Activated CD4-positive, alpha-beta T cell treated with anti-CD3 and anti-CD28 coated beads, Interleukin-2, amount 10 ng/mL, durations not matched to agents 24 days and 14 days (primary cell): ENCODE measurements around the gene TXK. TPM values are rescaled to one million over a fixed set of nuclear protein-coding genes. Genes with fewer than 3 reads are reported as not detected.
"Not testable (repeated sequence)": the region's sequence is repeated elsewhere in the genome, so short reads cannot be mapped to it uniquely, and the experiment has no call there.

ENCODE experiments used
- DNase-seq: peaks from one replicate; pipeline ENCODE4 v3.0.0; 2022
- H3K27ac Mint-ChIP-seq: one replicate; pipeline ENCODE4 v1.8.0; 2022; ENCODE audit warnings: mild to moderate bottlenecking, mixed read lengths
- H3K27me3 Mint-ChIP-seq: one replicate; pipeline ENCODE4 v1.8.0; 2022; ENCODE audit warnings: mixed read lengths
- H3K36me3 Mint-ChIP-seq: one replicate; pipeline ENCODE4 v1.8.0; 2022; ENCODE audit warnings: low read depth, mild to moderate bottlenecking, mixed read lengths
- H3K4me1 Mint-ChIP-seq: one replicate; pipeline ENCODE4 v1.8.0; 2021; ENCODE audit warnings: mixed read lengths
- H3K4me3 Mint-ChIP-seq: one replicate; pipeline ENCODE4 v1.8.0; 2022; ENCODE audit warnings: mild to moderate bottlenecking, moderate library complexity, mixed read lengths
- H3K9me3 Mint-ChIP-seq: one replicate; pipeline ENCODE4 v1.8.0; 2021; ENCODE audit warnings: mixed read lengths
- intact Hi-C: fragments of 100-400 bp; cut with micrococcal nuclease; formaldehyde crosslinking; loops from one replicate; pipeline ENCODE4 v1.15.1; 2023
- total RNA-seq: library from RNA; stranded (reverse); gene quantifications from 2 replicates; pipeline ENCODE4 v1.2.3, GENCODE V29; 2022

The TXK gene
- total RNA-seq: 7.6 and 8.0 TPM in 2 replicates

DNA sequence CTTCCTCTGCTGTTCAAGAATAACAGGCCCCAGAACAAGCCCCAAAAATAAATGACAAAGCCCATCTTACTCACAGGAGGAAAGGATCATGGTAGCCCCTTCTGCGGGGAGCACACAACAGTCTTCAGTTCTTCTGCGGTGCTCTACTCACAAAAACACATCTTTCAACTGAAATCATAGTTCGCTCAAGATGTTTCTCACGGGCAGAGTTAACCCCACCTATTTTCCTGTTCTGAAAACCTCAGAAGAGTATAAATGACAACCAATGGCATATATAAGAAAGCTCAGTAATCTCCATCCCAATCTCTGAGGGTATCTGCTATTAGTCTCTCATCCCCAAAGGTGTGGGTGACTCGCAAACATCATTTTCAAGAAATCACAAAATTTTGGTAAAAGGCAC, at the start of gene TXK:
Gene TXK, minus strand, starts transcription at position 170 of the 400 bp plus-strand sequence. Its CDS starts 80 bp downstream, at position 90.
- H3K27me3 Mint-ChIP-seq: no peaks in the 10 kb centered on the region
- intact Hi-C loops: loop anchor here (5.0 to 10.0 kb wide), 2 partner anchors 411 to 698 kb away; partner anchors contain the start of gene OCIAD1
- H3K9me3 Mint-ChIP-seq: no peaks in the 10 kb centered on the region

DNA sequence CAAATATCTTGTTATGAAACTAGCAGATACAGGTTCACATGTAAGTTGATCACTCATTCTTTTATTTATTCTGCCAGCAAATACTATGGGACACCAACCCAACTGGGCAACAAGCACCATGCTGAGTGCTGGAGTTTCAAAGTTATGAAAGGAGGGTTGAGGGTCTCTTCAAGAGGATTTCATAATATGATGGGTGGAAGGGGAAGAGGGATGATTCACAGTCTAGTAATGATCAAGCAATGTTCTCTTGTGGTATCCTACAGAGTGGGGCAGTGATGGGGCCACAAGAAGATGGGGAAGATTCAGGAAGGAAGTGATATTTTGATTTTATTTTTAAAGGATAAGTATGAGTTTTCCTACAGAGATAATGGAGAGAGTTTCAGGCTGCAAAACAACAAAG, 46.2 kb upstream of the TXK start:
- H3K27ac Mint-ChIP-seq: no peak overlapping the region
- H3K27me3 Mint-ChIP-seq: no peaks in the 10 kb centered on the region
- no peaks in the 10 kb centered on the region for H3K9me3 Mint-ChIP-seq
- intact Hi-C loops: no loop called here
- peaks cover 12% of the 10 kb centered on the region for H3K4me1 Mint-ChIP-seq
- no peaks in the 10 kb centered on the region for H3K36me3 Mint-ChIP-seq
- no peak overlapping the region for H3K4me3 Mint-ChIP-seq
- DNase-seq: no peak

More for the DNA sequence above, at the start of gene TXK:
- Mint-ChIP-seq H3K4me3 (peak within 1 kb of the TSS; percentile 78), H3K4me1 (peaks cover 79% of the 10 kb centered on the region), H3K27ac (peak within 1 kb of the TSS; percentile 93), H3K36me3 (peaks cover 9% of the 10 kb centered on the region)
- peak; percentile 80 for DNase-seq

DNA sequence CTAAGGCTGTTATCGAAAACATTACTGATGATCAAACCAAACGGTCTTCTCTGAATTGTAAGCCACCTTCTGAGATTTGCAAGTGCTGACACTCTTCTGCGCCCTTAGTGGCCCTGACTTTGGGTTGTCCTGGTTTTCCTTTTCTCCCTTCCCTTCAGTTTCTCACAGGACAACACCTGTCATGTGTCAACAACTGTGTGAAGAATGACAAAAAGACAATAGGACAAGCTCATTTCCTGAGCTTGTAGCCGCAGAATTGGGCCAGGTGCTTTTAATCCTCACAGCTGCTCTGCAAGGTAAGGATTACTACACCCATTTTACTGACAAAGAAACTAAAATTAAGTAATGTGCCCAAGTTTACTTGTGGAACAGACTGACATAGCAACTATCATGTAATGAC, 44.9 kb upstream of the TXK start:
- Mint-ChIP-seq H3K9me3 (no peaks in the 10 kb centered on the region), H3K4me3 (no peak overlapping the region), H3K4me1 (peaks cover 13% of the 10 kb centered on the region), H3K27me3 (no peaks in the 10 kb centered on the region), H3K36me3 (no peaks in the 10 kb centered on the region), H3K27ac (no peak overlapping the region)
- DNase-seq: no peak
- intact Hi-C loops: no loop called here

DNA sequence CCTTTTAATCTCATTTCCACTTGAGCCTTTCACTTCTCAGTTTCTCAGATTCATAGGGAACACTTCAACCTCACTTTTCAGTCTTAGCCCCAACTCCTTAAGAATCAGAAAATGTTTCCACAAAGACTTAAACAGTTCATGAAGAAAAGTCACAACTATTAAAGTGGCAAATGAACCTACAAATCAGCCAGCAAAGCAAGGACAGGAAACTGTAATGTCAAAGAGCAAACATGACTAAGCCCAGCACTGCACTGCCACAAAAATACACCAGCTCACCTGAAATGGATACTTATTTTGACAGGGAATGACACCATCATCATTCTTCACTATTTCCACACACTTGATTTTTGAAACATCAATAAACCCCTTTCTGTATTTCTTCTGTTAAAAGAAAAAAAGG, 41.8 kb upstream of the TXK start:
- Mint-ChIP-seq H3K4me1 (peaks cover 19% of the 10 kb centered on the region), H3K36me3 (no peaks in the 10 kb centered on the region), H3K4me3 (no peak overlapping the region), H3K9me3 (no peaks in the 10 kb centered on the region), H3K27me3 (no peaks in the 10 kb centered on the region), H3K27ac (no peak overlapping the region)
- intact Hi-C loops: no loop called here
- DNase-seq: no peak

DNA sequence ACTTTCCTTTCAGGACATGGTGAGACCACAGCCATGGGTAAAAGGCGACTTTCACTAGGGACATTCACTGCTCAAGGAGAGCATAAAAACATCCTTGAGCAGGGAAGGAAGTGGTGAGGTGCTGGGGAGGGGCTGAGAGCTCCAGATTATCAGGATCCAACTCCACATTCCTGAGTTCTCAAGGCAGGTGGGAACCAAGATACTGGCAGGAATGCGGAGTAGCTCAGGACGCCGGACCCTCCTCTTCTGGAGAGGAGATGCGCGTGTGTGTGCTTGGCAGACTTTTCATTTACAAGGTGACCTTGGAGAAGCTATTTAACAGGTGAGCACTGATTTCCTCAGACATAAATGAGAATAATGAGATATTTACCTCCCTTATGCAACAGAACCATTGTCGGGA, 41.3 kb upstream of the TXK start:
- Mint-ChIP-seq H3K27ac (no peak overlapping the region), H3K9me3 (no peaks in the 10 kb centered on the region), H3K27me3 (no peaks in the 10 kb centered on the region), H3K36me3 (no peaks in the 10 kb centered on the region), H3K4me3 (no peak overlapping the region), H3K4me1 (peaks cover 18% of the 10 kb centered on the region)
- intact Hi-C loops: no loop called here
- DNase-seq: no peak

DNA sequence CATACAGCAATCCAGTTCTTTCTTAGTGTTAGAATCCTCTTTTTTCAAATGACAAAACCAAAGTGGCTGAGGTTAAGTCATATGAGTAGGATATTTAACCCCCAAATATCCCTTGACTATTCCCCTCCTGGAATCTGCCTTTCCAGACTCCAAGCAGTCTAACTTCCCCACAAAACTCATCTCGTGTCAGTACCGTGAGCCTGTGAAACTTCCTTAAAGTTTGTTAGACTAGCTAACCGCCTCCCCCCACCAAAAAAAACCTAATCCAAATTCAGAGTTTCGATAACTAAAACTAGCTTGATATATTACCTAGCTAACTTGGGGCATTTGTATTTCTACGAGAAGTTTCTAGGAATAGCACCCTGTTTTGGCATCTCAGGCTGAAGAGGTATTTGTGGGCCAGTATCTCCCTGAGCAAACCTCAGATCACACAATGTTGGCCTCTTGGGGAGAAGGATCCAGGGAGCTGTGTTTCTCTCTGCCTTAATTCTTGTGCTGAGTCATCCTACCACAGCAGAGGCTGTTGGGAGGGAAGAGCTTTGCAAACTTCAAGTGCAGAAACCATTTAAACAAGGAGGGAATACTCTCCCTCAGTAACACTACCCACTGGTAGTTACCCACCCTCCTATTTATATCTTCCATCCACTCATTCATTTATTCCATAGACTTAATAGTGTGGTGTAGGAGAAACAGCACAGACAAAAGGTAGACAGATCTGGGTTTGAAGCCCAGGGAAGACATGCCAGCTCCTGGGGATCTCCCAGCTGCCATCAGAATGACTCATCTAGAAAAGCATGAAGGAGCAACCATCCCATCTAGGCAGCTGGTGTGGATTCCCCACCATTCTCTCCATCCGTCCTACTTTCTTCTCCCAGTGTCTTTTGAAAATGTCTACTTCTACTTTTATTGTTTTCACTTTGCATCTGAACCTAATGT, 39.3 kb upstream of the TXK start:
- Mint-ChIP-seq H3K36me3 (no peaks in the 10 kb centered on the region), H3K9me3 (no peaks in the 10 kb centered on the region), H3K4me1 (peaks cover 11% of the 10 kb centered on the region), H3K4me3 (no peak overlapping the region), H3K27me3 (no peaks in the 10 kb centered on the region), H3K27ac (no peak overlapping the region)
- intact Hi-C loops: no loop called here
- no peak for DNase-seq

DNA sequence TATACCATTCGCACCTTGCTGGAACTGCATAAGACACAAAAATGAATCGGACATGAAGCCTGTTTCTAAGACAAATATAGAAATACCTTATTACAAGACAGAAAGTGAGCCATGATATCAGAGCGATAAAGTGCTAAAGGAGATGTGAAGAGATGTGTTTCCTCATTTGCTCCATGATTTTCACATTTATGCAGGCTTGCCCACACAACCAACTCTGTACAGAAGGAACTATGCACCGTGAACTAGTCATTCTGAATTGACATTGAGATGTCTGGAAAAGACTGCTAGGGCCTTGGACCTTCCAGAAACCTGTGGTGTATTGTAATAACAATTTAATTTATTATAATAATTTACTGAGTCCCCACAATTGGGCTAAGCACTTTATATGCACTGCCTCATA, 38.6 kb upstream of the TXK start:
- H3K27me3 Mint-ChIP-seq: no peaks in the 10 kb centered on the region
- peaks cover 5% of the 10 kb centered on the region for H3K36me3 Mint-ChIP-seq
- H3K27ac Mint-ChIP-seq: no peak overlapping the region
- DNase-seq: no peak
- intact Hi-C loops: no loop called here
- no peak overlapping the region for H3K4me3 Mint-ChIP-seq
- peaks cover 18% of the 10 kb centered on the region for H3K4me1 Mint-ChIP-seq
- H3K9me3 Mint-ChIP-seq: peaks cover 2% of the 10 kb centered on the region

DNA sequence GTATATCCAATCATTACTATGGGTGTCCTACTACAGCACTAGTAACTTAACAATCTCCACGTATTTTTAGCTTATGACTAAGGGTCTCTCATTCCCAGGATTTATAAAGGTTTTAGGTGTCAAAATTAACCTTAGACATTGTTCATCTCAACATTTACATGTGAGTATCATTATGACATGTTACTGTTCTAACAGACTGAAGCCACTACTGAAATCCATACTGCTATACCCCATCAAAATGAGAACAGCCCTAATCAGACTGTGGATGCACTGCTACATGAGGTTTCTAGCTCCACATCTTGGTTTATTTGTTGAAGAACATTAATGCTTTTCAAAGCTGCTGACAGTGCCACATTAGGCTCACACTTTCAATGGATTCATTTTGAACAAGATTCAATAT, 35.6 kb upstream of the TXK start:
- H3K36me3 Mint-ChIP-seq: peaks cover 8% of the 10 kb centered on the region
- intact Hi-C loops: loop anchor here (5.0 kb wide), 1 partner anchor 42 kb away; no protein-coding TSS in a partner anchor
- H3K4me3 Mint-ChIP-seq: no peak overlapping the region
- H3K27ac Mint-ChIP-seq: no peak overlapping the region
- H3K27me3 Mint-ChIP-seq: no peaks in the 10 kb centered on the region
- peaks cover 15% of the 10 kb centered on the region for H3K4me1 Mint-ChIP-seq
- DNase-seq: no peak
- peaks cover 4% of the 10 kb centered on the region for H3K9me3 Mint-ChIP-seq

DNA sequence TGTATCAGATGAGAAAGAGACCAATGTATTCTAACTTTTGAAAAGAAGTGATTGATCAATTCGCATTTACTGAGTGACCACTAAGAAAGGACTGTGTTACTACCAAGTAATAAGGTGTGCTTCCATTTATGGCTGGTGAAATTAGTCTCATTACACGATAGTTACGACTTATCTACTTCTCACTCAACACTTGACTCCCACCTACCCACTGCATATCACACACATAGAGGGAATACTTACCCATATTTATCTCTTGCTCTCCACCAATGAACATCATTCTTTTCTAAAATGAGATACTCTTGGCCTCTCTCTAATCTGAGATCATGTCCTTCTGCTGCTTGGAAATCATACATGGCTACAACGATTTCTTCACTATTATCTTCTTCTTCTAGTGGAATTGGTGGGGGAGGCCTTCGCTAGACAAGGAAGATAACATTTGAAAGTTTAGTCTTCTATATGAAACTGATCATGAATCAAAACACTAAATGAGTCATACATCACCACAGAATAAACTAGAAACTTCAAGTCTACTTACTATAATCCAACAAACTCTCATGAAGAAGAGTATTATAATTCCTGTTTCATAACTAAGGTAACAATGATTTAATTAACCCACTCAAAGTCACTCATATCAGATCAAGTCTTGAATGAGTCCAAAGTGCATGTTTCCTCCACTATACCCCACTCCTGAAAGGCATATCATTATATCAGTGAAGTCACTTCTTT, 33.7 kb upstream of the TXK start:
- Mint-ChIP-seq H3K9me3 (peaks cover 4% of the 10 kb centered on the region), H3K27ac (peak overlapping the region; percentile 8), H3K36me3 (peaks cover 8% of the 10 kb centered on the region), H3K27me3 (no peaks in the 10 kb centered on the region), H3K4me1 (peaks cover 9% of the 10 kb centered on the region), H3K4me3 (no peak overlapping the region)
- DNase-seq: no peak
- intact Hi-C loops: loop anchor here (5.0 kb wide), 1 partner anchor 40 kb away; no protein-coding TSS in a partner anchor

DNA sequence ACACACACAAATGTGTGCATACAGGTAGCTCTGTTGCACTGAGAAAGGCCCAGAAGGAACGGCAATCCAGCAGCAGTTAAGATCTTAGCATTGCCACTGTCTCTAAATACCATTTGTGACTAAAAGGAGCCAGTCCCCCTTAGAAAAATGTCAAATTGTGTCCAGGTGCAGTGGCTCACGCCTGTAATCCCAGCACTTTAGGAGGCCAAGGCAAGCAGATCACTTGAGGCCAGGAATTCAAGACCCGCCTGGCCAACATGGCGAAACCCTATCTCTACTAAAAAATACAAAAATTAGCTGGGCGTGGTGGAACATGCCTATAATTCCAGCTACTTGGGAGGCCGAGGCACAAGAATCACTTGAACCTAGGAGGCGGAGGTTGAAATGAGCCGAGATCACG, 30.5 kb upstream of the TXK start:
- intact Hi-C loops, H3K27me3 Mint-ChIP-seq, DNase-seq, H3K27ac Mint-ChIP-seq, H3K9me3 Mint-ChIP-seq, H3K36me3 Mint-ChIP-seq, H3K4me3 Mint-ChIP-seq: not testable (repeated sequence)
- H3K4me1 Mint-ChIP-seq: peaks cover 19% of the 10 kb centered on the region

DNA sequence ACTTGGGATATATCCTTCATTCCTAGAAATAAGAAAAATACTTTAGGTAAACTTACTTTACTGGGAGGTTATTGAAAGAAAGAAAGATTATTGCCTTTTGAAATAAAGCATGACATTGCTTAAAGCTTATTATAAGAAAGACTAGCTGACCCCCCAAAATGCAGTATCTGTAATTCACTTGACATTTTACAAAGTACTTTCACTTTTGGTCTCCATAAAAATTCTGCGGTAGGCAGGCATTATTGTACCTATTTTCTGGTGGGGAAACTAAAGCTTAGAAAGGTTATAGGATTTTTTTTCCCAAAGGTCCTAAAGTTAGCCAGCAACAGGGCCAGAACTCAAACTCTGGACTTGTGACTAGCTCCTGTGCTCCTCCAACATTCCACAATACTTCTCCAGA, 29.7 kb upstream of the TXK start:
- Mint-ChIP-seq H3K36me3 (peaks cover 11% of the 10 kb centered on the region), H3K9me3 (peaks cover 9% of the 10 kb centered on the region), H3K4me1 (peaks cover 19% of the 10 kb centered on the region), H3K27me3 (no peaks in the 10 kb centered on the region), H3K4me3 (no peak overlapping the region), H3K27ac (no peak overlapping the region)
- no peak for DNase-seq
- intact Hi-C loops: loop anchor here (2.0 kb wide), 1 partner anchor 25 kb away; no protein-coding TSS in a partner anchor

DNA sequence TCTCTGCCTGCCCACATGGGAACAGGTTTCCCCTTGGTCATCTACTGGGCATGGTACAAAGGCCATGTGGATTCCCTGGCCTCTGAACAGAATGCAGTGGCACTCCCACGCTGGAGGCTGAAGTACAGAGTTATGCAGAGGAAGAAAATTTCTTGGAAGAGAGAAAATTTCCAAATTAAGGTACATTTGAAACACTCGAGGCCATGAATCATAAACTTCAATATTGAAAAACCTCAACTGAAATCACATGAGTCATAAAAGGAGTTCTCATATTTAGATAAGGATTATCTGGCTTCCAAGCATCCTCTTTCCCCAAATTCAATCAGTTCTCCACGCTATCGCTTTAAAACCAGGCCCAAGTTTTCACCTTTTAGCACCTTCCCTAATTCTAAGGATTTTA, 28.1 kb upstream of the TXK start:
- H3K4me1 Mint-ChIP-seq: peaks cover 11% of the 10 kb centered on the region

DNA sequence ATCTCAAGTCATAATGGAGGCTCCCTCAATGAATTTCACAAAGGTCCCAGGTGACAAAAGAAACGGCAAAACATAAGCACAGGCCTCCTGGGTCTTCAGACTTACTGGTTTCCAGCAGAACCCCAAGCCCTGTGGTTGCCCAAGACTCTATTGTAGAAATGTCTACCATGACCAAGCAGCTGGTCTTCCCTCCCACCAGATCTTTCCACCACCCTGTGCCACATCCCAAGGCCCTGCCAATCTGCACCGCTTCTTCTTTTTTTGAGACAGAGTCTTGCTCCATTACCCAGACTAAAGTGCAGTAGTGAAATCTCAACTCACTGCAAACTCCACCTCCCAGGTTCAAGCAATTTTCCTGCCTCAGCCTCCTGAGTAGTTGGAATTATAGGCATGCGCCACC, 23.2 kb upstream of the TXK start:
- DNase-seq: no peak
- intact Hi-C loops: no loop called here
- no peak overlapping the region for H3K4me3 Mint-ChIP-seq
- H3K36me3 Mint-ChIP-seq: peaks cover 17% of the 10 kb centered on the region
- no peak overlapping the region for H3K27ac Mint-ChIP-seq
- peaks cover 6% of the 10 kb centered on the region for H3K4me1 Mint-ChIP-seq
- no peaks in the 10 kb centered on the region for H3K27me3 Mint-ChIP-seq
- peaks cover 21% of the 10 kb centered on the region for H3K9me3 Mint-ChIP-seq

More for the DNA sequence above, 28.1 kb upstream of the TXK start:
- H3K27me3 Mint-ChIP-seq: no peaks in the 10 kb centered on the region
- intact Hi-C loops: loop anchor here (2.0 kb wide), 1 partner anchor 23 kb away; no protein-coding TSS in a partner anchor
- H3K27ac Mint-ChIP-seq: no peak overlapping the region
- no peak for DNase-seq
- peaks cover 10% of the 10 kb centered on the region for H3K36me3 Mint-ChIP-seq
- H3K9me3 Mint-ChIP-seq: peaks cover 14% of the 10 kb centered on the region
- no peak overlapping the region for H3K4me3 Mint-ChIP-seq

DNA sequence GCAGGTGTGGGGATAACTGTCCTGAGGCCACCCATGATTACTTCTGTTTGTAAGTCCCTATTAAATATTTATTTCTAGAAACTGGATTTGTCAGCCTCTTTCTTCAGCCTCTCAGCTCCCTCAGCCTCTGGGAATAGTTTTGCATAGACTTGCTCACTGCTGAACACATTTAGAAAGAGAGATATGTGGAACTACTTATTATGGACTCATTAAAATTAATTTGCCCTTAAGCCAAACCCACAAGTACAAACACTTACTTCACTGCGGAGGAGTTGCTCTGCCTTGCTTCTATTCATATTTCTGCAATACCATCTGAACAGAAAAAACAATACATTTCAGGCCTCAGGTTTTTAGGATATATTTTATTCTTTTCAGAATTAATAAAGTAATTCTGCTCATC, 22.4 kb upstream of the TXK start:
- intact Hi-C loops: no loop called here
- no peak overlapping the region for H3K27ac Mint-ChIP-seq
- H3K27me3 Mint-ChIP-seq: no peaks in the 10 kb centered on the region
- H3K4me3 Mint-ChIP-seq: no peak overlapping the region
- no peaks in the 10 kb centered on the region for H3K4me1 Mint-ChIP-seq
- H3K36me3 Mint-ChIP-seq: peaks cover 17% of the 10 kb centered on the region
- DNase-seq: no peak
- peaks cover 21% of the 10 kb centered on the region for H3K9me3 Mint-ChIP-seq
